H9 (cell line): ENCODE measurements around the gene PTRHD1. TPM values are rescaled to one million over a fixed set of nuclear protein-coding genes. Genes with fewer than 3 reads are reported as not detected.

Source experiments
- DNase-seq: peaks from one replicate; pipeline ENCODE4 v3.0.0-alpha.2; 2017
- H2AFZ ChIP-seq: one replicate; pipeline ENCODE4 v1.6.1; 2013; ENCODE audit warnings: mild to moderate bottlenecking, low read length, control low read depth, moderate library complexity
- H2AK5ac ChIP-seq: 2 replicates; pipeline ENCODE4 v1.6.1; 2013; ENCODE audit warnings: low read length, control low read depth, mixed read lengths; ENCODE audit not compliant: insufficient read length
- H2BK120ac ChIP-seq: one replicate; pipeline ENCODE4 v1.6.1; 2013; ENCODE audit warnings: low read depth, mild to moderate bottlenecking, low read length, control low read depth, inconsistent platforms; ENCODE audit not compliant: poor library complexity, severe bottlenecking
- H2BK12ac ChIP-seq: 2 replicates; pipeline ENCODE4 v1.6.1; 2013; ENCODE audit warnings: low read length, control low read depth, mixed read lengths, low read depth; ENCODE audit not compliant: insufficient read length
- H2BK15ac ChIP-seq: 2 replicates; pipeline ENCODE4 v1.6.1; 2013; ENCODE audit warnings: low read depth, low read length, control low read depth
- H2BK20ac ChIP-seq: one replicate; pipeline ENCODE4 v1.6.1; 2013; ENCODE audit warnings: low read depth, mild to moderate bottlenecking, low read length, control low read depth, inconsistent platforms; ENCODE audit not compliant: poor library complexity, severe bottlenecking
- H2BK5ac ChIP-seq: 2 replicates; pipeline ENCODE4 v1.6.1; 2013; ENCODE audit warnings: low read length, control low read depth, mixed read lengths; ENCODE audit not compliant: insufficient read length
- H3K14ac ChIP-seq: 2 replicates; pipeline ENCODE4 v1.6.1; 2013; ENCODE audit warnings: low read length, control low read depth; ENCODE audit not compliant: insufficient read depth
- H3K18ac ChIP-seq: 2 replicates; pipeline ENCODE4 v1.6.1; 2013; ENCODE audit warnings: low read depth, mild to moderate bottlenecking, mixed read lengths, low read length, control low read depth; ENCODE audit not compliant: insufficient read length
- H3K23ac ChIP-seq: 2 replicates; pipeline ENCODE4 v1.6.1; 2013; ENCODE audit warnings: low read length, control low read depth, mixed read lengths, low read depth; ENCODE audit not compliant: insufficient read length
- H3K23me2 ChIP-seq: 2 replicates; pipeline ENCODE4 v1.6.1; 2013; ENCODE audit warnings: low read depth, mild to moderate bottlenecking, mixed read lengths, low read length, control low read depth; ENCODE audit not compliant: insufficient read length, poor library complexity, severe bottlenecking
- H3K27ac ChIP-seq: 2 replicates; pipeline ENCODE4 v1.5.1; 2013; ENCODE audit warnings: low read length, control low read depth, mixed read lengths, low read depth; ENCODE audit not compliant: insufficient read length
- H3K27me3 ChIP-seq: 2 replicates; pipeline ENCODE4 v1.6.1; 2013; ENCODE audit warnings: low read length, control low read depth, inconsistent platforms; ENCODE audit not compliant: insufficient read depth
- H3K4ac ChIP-seq: 2 replicates; pipeline ENCODE4 v1.6.1; 2013; ENCODE audit warnings: low read depth, mild to moderate bottlenecking, control low read depth, inconsistent platforms, low read length, moderate library complexity
- H3K4me1 ChIP-seq: 2 replicates; pipeline ENCODE4 v1.6.1; 2013; ENCODE audit warnings: low read length, control low read depth, inconsistent platforms; ENCODE audit not compliant: insufficient read depth
- H3K4me2 ChIP-seq: 2 replicates; pipeline ENCODE4 v1.6.1; 2013; ENCODE audit warnings: low read length, control low read depth, mixed read lengths; ENCODE audit not compliant: insufficient read length, insufficient read depth
- H3K56ac ChIP-seq: 2 replicates; pipeline ENCODE4 v1.6.1; 2013; ENCODE audit warnings: low read depth, mild to moderate bottlenecking, mixed read lengths, low read length, control low read depth; ENCODE audit not compliant: insufficient read length
- H3K79me1 ChIP-seq: 2 replicates; pipeline ENCODE4 v1.6.1; 2013; ENCODE audit warnings: low read depth, mild to moderate bottlenecking, moderate library complexity, low read length, control low read depth, inconsistent platforms; ENCODE audit not compliant: insufficient read depth, poor library complexity, severe bottlenecking
- H3K79me2 ChIP-seq: 2 replicates; pipeline ENCODE4 v1.6.1; 2013; ENCODE audit warnings: low read length, control low read depth, inconsistent platforms; ENCODE audit not compliant: insufficient read depth
- H3K9ac ChIP-seq: 2 replicates; pipeline ENCODE4 v1.6.1; 2013; ENCODE audit warnings: low read length, control low read depth, mixed read lengths; ENCODE audit not compliant: insufficient read length; ENCODE audit errors: extremely low read depth
- H3K9me3 ChIP-seq: one replicate; pipeline ENCODE4 v1.6.1; 2013; ENCODE audit warnings: low read depth, low read length, inconsistent platforms; ENCODE audit not compliant: control insufficient read depth
- H3T11ph ChIP-seq: one replicate; pipeline ENCODE4 v1.6.1; 2013; ENCODE audit warnings: mild to moderate bottlenecking, low read length, control low read depth, inconsistent platforms
- H4K20me1 ChIP-seq: one replicate; pipeline ENCODE4 v1.6.1; 2013; ENCODE audit not compliant: control insufficient read depth, insufficient read length, insufficient read depth
- H4K5ac ChIP-seq: 2 replicates; pipeline ENCODE4 v1.6.1; 2013; ENCODE audit warnings: low read depth, mild to moderate bottlenecking, mixed read lengths, low read length, control low read depth; ENCODE audit not compliant: insufficient read length
- H4K8ac ChIP-seq: replicated peaks from 2 replicates; pipeline ENCODE4 v1.6.1; 2013; ENCODE audit warnings: low read length, control low read depth, mixed read lengths, low read depth; ENCODE audit not compliant: insufficient read length
- H4K91ac ChIP-seq: 2 replicates; pipeline ENCODE4 v1.6.1; 2013; ENCODE audit warnings: low read depth, mild to moderate bottlenecking, moderate library complexity, mixed read lengths, low read length, control low read depth; ENCODE audit not compliant: insufficient read length
- H3K27ac Mint-ChIP-seq, 3 experiments: 2 replicates in 2 of 3; 3 replicates in 1 of 3; pipeline ENCODE4 v1.8.0; 2020 to 2021; ENCODE audit warnings: mixed read lengths in 3 of 3, mild to moderate bottlenecking in 1 of 3, moderate library complexity in 1 of 3
- H3K27me3 Mint-ChIP-seq: 2 replicates; pipeline ENCODE4 v1.8.0; 2021; ENCODE audit warnings: low read depth, mild to moderate bottlenecking, moderate library complexity, mixed read lengths
- H3K36me3 Mint-ChIP-seq, 3 experiments: 2 replicates in 2 of 3; 3 replicates in 1 of 3; pipeline ENCODE4 v1.8.0; 2020 to 2021; ENCODE audit warnings: low read depth in 3 of 3, mixed read lengths in 3 of 3; ENCODE audit not compliant: insufficient read depth in 1 of 3
- H3K4me1 Mint-ChIP-seq, 2 experiments: 2 replicates each; pipeline ENCODE4 v1.8.0; 2020; ENCODE audit warnings: mixed read lengths in 2 of 2
- H3K4me3 Mint-ChIP-seq, 2 experiments: 2 replicates in 1 of 2; 3 replicates in 1 of 2; pipeline ENCODE4 v1.8.0; 2020 to 2021; ENCODE audit warnings: mild to moderate bottlenecking in 2 of 2, mixed read lengths in 2 of 2, moderate library complexity in 1 of 2
- H3K9me3 Mint-ChIP-seq, 2 experiments: 2 replicates in 1 of 2; 3 replicates in 1 of 2; pipeline ENCODE4 v1.8.0; 2020; ENCODE audit warnings: mild to moderate bottlenecking in 2 of 2, mixed read lengths in 2 of 2, moderate library complexity in 1 of 2
- WGBS: extraction: QIAGEN DNeasy Blood & Tissue Kit; methylation state at CpG from one replicate; pipeline ENCODE4 v1.1.7; 2013; ENCODE audit warnings: missing lambda C conversion rate, low lambda C conversion rate, mixed read lengths; ENCODE audit not compliant: insufficient read length; ENCODE audit errors: extremely low coverage; 5-methylcytosine and 5-hydroxymethylcytosine counted together
- total RNA-seq: library from RNA; stranded (reverse); gene quantifications from 2 replicates; pipeline ENCODE4 v1.2.1, GENCODE V29; 2021
- TF ChIP-seq, protein P1 (sequence below): fragments of 200-600 bp; sonication (generic); conservative IDR thresholded peaks from 3 replicates; pipeline ENCODE4 v1.8.0; 2021; ENCODE audit warnings: antibody characterized with exemption, mild to moderate bottlenecking

Gene PTRHD1
- total RNA-seq, 1 experiment from 2014 or later = 43.7 TPM

DNA sequence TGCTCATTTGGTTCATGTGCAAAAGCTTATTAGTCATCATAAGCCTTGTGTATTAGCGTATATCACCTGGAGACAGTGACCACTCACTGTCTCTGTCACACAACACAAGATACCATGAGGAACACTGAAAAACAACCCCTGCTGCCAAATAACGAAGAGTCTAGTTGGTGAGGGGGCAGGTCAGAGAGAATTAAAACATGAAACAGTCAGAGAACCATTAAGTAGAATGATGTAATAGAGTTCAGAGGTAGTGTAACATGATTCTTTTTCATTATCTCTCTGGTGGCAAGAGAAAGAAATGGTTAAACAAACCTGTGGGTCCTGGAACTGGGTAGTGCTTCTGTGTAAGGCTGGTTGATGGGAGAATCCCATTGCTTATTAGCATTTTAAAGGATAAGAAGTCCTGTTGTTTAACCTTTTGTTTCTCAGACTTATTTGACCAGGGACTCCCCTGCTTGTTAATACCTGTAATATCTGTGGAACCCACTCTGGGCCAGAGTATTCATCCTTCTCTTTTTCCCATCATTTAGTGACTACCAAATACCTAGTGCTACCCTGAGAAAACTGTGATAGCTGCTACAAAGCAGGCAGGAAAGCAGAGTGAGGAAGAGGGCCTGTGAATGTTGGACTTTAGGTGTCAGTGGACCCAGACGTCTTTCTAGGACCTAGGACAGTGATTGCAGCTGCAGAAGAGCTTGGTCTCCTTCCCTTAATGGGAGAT is 38.0 kb downstream of the PTRHD1 start:
- Histone ChIP-seq H2BK15ac (no peak overlapping the region), H2BK5ac (no peak overlapping the region), H2BK20ac (no peak overlapping the region), H3K14ac (no peak overlapping the region), H3T11ph (no peak overlapping the region), H3K18ac (no peak overlapping the region), H4K8ac (no peak overlapping the region), H2BK12ac (no peak overlapping the region), H3K4me2 (no peak overlapping the region), H2AK5ac (no peak overlapping the region), H3K56ac (no peak overlapping the region), H4K5ac (no peak overlapping the region), H3K23ac (no peak overlapping the region), H3K4me1 (peaks cover 2% of the 10 kb centered on the region; the same call in 1 of the 2 replicates), H3K9ac (no peak overlapping the region), H3K79me2 (no peaks in the 10 kb centered on the region), H3K79me1 (no peaks in the 10 kb centered on the region), H4K91ac (no peak overlapping the region), H4K20me1 (no peaks in the 10 kb centered on the region), H2AFZ (no peak overlapping the region), H3K27me3 (no peaks in the 10 kb centered on the region), H3K23me2 (no peaks in the 10 kb centered on the region), H3K9me3 (no peaks in the 10 kb centered on the region), H3K4ac (no peak overlapping the region), H3K27ac (no peak overlapping the region), H2BK120ac (no peak overlapping the region)
- H3K36me3 Mint-ChIP-seq = peaks cover 0 to 10% (median 3%) of the 10 kb centered on the region in 3 experiments; a peak in 4 of 7 replicates
- H3K27ac Mint-ChIP-seq = peak overlapping the region in 2 of 3 experiments; percentile 59 to 95; a peak in 1 of 7 replicates
- H3K4me3 Mint-ChIP-seq = no peak overlapping the region
- H3K4me1 Mint-ChIP-seq = no peaks in the 10 kb centered on the region
- no CpG with 5 or more reads among the region's 3 CpGs for WGBS
- TF ChIP-seq, protein P1, sequence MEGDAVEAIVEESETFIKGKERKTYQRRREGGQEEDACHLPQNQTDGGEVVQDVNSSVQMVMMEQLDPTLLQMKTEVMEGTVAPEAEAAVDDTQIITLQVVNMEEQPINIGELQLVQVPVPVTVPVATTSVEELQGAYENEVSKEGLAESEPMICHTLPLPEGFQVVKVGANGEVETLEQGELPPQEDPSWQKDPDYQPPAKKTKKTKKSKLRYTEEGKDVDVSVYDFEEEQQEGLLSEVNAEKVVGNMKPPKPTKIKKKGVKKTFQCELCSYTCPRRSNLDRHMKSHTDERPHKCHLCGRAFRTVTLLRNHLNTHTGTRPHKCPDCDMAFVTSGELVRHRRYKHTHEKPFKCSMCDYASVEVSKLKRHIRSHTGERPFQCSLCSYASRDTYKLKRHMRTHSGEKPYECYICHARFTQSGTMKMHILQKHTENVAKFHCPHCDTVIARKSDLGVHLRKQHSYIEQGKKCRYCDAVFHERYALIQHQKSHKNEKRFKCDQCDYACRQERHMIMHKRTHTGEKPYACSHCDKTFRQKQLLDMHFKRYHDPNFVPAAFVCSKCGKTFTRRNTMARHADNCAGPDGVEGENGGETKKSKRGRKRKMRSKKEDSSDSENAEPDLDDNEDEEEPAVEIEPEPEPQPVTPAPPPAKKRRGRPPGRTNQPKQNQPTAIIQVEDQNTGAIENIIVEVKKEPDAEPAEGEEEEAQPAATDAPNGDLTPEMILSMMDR = no peak
- H3K27me3 Mint-ChIP-seq = no peaks in the 10 kb centered on the region
- DNase-seq = no peak
- no peaks in the 10 kb centered on the region for H3K9me3 Mint-ChIP-seq
